Measurements from ENCODE around the gene KRT74.
"Not testable (repeated sequence)": the region's sequence is repeated elsewhere in the genome, so short reads cannot be mapped to it uniquely, and the experiment has no call there.

KRT74 gene

GRCh38 chr12:52608826-52609630 lies 35.4 kb upstream of the KRT74 start:
- FAIRE-seq: no peak
- no peak for TF ChIP-seq POLR2A (IDR thresholded peaks at IDR 0.05; ENCODE audit: low read depth, low read length)
- DNase-seq (ENCODE audit: insufficient read length, low spot score): no peak

GRCh38 chr12:52608161-52608560 lies 34.5 kb upstream of the KRT74 start:
- TF ChIP-seq POLR2A (IDR thresholded peaks at IDR 0.05; ENCODE audit: low read depth, low read length): no peak
- DNase-seq (ENCODE audit: insufficient read length, low spot score) (no peak), FAIRE-seq (no peak)

DNA sequence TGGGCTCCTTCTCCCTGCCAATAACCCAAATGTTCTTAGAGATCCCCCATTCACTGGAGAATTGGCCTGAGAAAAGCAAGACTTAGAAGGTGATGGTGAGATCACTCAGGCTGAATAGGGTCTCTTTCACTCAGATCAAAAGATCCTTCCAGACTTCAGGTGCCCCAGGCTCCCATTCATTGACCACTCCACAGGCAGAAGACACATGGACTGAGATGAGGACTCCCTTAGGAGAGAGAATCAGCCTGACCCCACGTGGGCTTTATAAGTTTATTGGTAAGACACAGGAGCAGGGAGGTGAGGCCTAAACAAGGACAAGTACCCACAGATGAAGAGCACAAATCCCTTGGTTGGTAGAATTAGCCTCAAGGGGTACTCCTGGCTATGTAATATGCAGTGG lies 33.7 kb upstream of the KRT74 start:
- no peak for TF ChIP-seq POLR2A (IDR thresholded peaks at IDR 0.05; ENCODE audit: low read depth, low read length)
- no peak for DNase-seq (ENCODE audit: insufficient read length, low spot score)
- no peak for FAIRE-seq

GRCh38 chr12:52606581-52607218 lies 33.1 kb upstream of the KRT74 start:
- FAIRE-seq (no peak), DNase-seq (ENCODE audit: insufficient read length, low spot score) (no peak)
- no peak for TF ChIP-seq POLR2A (IDR thresholded peaks at IDR 0.05; ENCODE audit: low read depth, low read length)

DNA sequence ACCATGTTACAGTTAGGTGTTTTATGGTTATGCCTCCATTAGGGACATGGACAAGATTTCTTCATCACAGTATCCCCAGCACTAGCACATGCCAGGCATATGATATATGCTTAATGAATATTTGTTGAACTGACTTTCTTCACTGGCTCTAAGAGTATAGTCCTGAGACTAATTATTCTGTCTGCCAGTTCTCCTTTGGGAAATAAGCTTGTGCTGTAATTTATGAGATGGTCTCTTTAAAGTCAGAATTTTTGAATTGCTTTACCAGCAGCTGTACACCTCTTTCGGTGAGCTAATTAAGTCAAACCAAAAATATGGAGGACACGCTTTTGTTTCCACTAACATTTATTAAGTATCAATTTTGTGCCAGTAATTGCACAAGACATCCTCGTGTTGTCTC lies 32.5 kb upstream of the KRT74 start:
- DNase-seq (ENCODE audit: insufficient read length, low spot score): no peak
- no peak for TF ChIP-seq POLR2A (IDR thresholded peaks at IDR 0.05; ENCODE audit: low read depth, low read length)
- no peak for FAIRE-seq

DNA sequence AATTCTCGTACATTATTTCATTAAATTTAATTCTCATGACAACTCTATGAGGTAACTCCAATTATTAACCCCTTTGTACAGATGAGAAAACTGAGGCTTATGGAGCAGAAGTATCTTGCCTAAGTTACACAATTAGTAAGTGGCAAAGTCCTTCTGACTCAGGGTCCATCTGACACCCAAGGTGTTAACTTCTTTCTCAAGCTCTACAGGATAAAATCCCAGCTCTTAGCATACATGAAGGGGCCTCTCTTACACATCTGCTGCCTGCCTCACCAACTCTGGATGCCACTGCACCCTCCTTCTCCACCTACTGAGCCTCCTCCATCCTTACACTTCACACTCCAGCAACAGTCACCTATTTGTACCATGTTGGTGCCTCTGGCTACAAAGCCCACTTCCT lies 31.9 kb upstream of the KRT74 start:
- DNase-seq (ENCODE audit: insufficient read length, low spot score) (no peak), FAIRE-seq (no peak)
- TF ChIP-seq POLR2A (IDR thresholded peaks at IDR 0.05; ENCODE audit: low read depth, low read length): no peak

DNA sequence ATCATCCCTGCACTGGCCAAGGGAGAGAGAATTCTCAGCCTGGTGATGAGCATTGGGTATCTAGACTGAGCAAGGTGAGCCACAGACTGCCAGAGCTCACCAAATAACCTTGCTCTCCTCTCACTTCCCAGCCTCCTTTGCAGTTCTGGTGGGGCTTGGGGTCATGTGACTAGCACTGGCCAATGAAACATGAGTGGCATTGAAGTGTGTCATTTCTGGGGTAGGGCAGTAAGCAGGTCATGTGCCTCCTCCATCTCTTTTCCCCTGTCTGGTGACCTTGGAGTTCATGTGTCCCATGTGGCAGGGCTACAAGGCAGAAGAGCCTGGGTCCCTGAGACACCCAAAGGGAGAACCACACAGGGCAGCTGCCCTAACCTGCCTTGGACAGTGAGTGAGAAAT lies 31.2 kb upstream of the KRT74 start:
- no peak for TF ChIP-seq POLR2A (IDR thresholded peaks at IDR 0.05; ENCODE audit: low read depth, low read length)
- no peak for DNase-seq (ENCODE audit: insufficient read length, low spot score)

DNA sequence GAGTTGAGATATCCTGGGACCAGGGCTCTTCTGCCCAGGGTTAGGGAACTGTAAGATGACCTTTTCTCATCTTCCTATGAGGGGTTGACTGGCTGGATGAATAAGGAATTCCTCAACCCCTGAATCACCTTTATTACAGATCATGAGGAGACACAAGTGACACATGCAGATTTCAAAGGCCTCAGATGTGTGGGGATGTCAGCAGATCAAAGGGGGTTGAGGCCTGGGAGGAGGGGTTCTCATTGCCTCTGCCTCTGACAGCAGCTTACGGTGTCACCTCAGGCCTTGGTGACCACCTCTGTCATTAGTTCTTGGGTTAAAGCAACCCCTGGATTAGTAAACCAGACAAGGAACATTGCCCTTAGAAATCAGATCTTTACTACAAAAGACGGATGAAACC lies 29.7 kb upstream of the KRT74 start:
- DNase-seq (ENCODE audit: insufficient read length, low spot score) (peak; percentile 24), FAIRE-seq (no peak)
- TF ChIP-seq POLR2A (IDR thresholded peaks at IDR 0.05; ENCODE audit: low read depth, low read length): no peak

More for the DNA sequence above, 31.2 kb upstream of the KRT74 start:
- no peak for FAIRE-seq

GRCh38 chr12:52602552-52602951 lies 28.9 kb upstream of the KRT74 start:
- TF ChIP-seq POLR2A (IDR thresholded peaks at IDR 0.05; ENCODE audit: low read depth, low read length): no peak
- no peak for DNase-seq (ENCODE audit: insufficient read length, low spot score)
- no peak for FAIRE-seq

DNA sequence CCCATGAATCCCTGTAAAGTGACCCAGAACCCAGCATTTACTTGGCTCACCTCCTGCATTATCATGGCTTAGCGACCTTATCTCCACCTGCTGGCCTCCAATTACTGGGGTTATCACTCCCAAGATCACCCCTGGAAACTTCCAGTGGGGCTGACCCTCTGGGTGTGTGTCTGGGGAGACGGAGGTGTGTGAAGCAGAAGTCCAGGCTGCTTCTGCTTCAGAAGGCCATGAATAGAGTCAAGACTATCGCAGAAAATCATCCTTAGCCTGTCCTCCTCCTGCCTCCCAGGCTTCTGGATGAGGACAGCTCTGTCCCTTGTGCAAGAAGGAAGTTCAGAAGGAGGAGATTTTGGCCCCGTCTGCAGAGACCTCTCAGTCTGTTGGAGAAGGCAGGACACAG lies 28.0 kb upstream of the KRT74 start:
- DNase-seq (ENCODE audit: insufficient read length, low spot score): no peak
- no peak for FAIRE-seq

GRCh38 chr12:52600941-52601481 lies 27.4 kb upstream of the KRT74 start, which contains the start of gene KRT72:
Gene KRT72, minus strand, starts transcription at chr12:52601463. Its CDS starts 11 bp downstream, at chr12:52601452.
- FAIRE-seq: no peak
- TF ChIP-seq POLR2A (IDR thresholded peaks at IDR 0.05; ENCODE audit: low read depth, low read length): no peak

More for the DNA sequence above, 28.0 kb upstream of the KRT74 start:
- no peak for TF ChIP-seq POLR2A (IDR thresholded peaks at IDR 0.05; ENCODE audit: low read depth, low read length)

GRCh38 chr12:52600475-52600874 lies 26.8 kb upstream of the KRT74 start:
- FAIRE-seq (no peak), DNase-seq (ENCODE audit: insufficient read length, low spot score) (no peak)
- no peak for TF ChIP-seq POLR2A (IDR thresholded peaks at IDR 0.05; ENCODE audit: low read depth, low read length)

More at GRCh38 chr12:52600941-52601481, 27.4 kb upstream of the KRT74 start, which contains the start of gene KRT72:
- DNase-seq (ENCODE audit: insufficient read length, low spot score): no peak

GRCh38 chr12:52600071-52600470 lies 26.4 kb upstream of the KRT74 start:
- DNase-seq (ENCODE audit: insufficient read length, low spot score) (no peak), FAIRE-seq (no peak)
- no peak for TF ChIP-seq POLR2A (IDR thresholded peaks at IDR 0.05; ENCODE audit: low read depth, low read length)

DNA sequence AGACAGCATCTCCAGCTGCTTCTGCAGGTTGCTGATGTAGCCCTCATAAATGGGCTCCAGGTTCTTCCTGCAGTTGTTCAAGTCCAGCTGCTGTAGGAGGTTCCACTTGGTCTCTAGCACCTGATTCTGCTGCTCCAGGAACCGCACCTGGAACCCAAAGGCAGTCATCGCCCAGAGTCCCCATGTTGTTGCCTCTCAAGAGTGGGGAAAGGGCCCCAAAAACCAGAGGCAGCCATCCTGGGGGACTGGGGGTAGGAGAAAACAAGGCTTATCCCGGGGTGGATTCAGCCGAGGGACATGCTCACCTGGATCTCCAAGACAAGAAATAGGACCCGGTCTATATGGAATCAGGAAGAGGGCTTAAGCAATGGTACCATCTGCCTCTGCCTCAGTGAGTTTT lies 25.3 kb upstream of the KRT74 start:
- FAIRE-seq: no peak
- no peak for DNase-seq (ENCODE audit: insufficient read length, low spot score)
- TF ChIP-seq POLR2A (IDR thresholded peaks at IDR 0.05; ENCODE audit: low read depth, low read length): no peak

GRCh38 chr12:52594237-52594636 lies 20.6 kb upstream of the KRT74 start:
- FAIRE-seq; DNase-seq (ENCODE audit: insufficient read length, low spot score): not testable (repeated sequence)
